Uterus (tissue), 2 donors: Measurements from ENCODE around the gene SGMS1.

ENCODE experiments used
- CTCF ChIP-seq, 4 experiments: fragments of 200-600 bp in 2 of 4; fragments of 450-650 bp in 2 of 4; sonication (generic) in 2 of 4; IDR thresholded peaks; one replicate each; pipeline ENCODE4 v1.5.1; 2016 to 2019; ENCODE audit warnings: antibody characterized with exemption in 4 of 4, mild to moderate bottlenecking in 2 of 4, moderate library complexity in 1 of 4
- POLR2A ChIP-seq, 2 donors: fragments of 450-650 bp; IDR thresholded peaks; one replicate each; pipeline ENCODE4 v1.6.1; 2016; ENCODE audit warnings: antibody characterized with exemption in 2 of 2, mild to moderate bottlenecking in 1 of 2, moderate library complexity in 1 of 2

- TF ChIP-seq CTCF (IDR thresholded peaks at IDR 0.05) (no peak), POLR2A (IDR thresholded peaks at IDR 0.05) (no peak)
Measured at GRCh38 chr10:50593523-50594376, 30.0 kb downstream of the SGMS1 start.
